Ectodermal cell (in vitro differentiated cells): Measurements from ENCODE around the gene FHIT.

Experiments used
- H3K27ac ChIP-seq: 2 replicates; pipeline ENCODE4 v1.7.0; 2013; ENCODE audit warnings: mild to moderate bottlenecking, low read depth, low read length; ENCODE audit not compliant: insufficient read depth, poor library complexity, severe bottlenecking
- H3K27me3 ChIP-seq: 2 replicates; pipeline ENCODE4 v1.7.0; 2013; ENCODE audit warnings: mild to moderate bottlenecking, low read length; ENCODE audit not compliant: insufficient read depth, control insufficient read depth, poor library complexity, severe bottlenecking
- H3K36me3 ChIP-seq: one replicate; pipeline ENCODE4 v1.7.0; 2013; ENCODE audit warnings: low read length; ENCODE audit not compliant: control insufficient read depth, insufficient read depth
- H3K4me1 ChIP-seq: one replicate; pipeline ENCODE4 v1.7.0; 2013; ENCODE audit warnings: low read length; ENCODE audit not compliant: control insufficient read depth, insufficient read depth
- H3K4me3 ChIP-seq: 2 replicates; pipeline ENCODE4 v1.7.0; 2013; ENCODE audit warnings: low read depth, low read length, control low read depth; ENCODE audit not compliant: insufficient read depth
- H3K9me3 ChIP-seq: 2 replicates; pipeline ENCODE4 v1.7.0; 2013; ENCODE audit warnings: mild to moderate bottlenecking, low read length, moderate library complexity; ENCODE audit not compliant: control insufficient read depth
- WGBS, 2 experiments: methylation state at CpG; one replicate each; pipeline ENCODE4 v1.1.7; 2013; ENCODE audit warnings: missing lambda C conversion rate in 2 of 2; 5-methylcytosine and 5-hydroxymethylcytosine counted together

The FHIT gene

GRCh38 chr3:60147249-60147950 lies 1103.9 kb downstream of the FHIT start:
- WGBS, 2 experiments = 80 to 82% methylated on average over 15 of the region's 15 CpGs
- Histone ChIP-seq H3K27ac (no peak overlapping the region), H3K9me3 (no peaks in the 10 kb centered on the region)

DNA sequence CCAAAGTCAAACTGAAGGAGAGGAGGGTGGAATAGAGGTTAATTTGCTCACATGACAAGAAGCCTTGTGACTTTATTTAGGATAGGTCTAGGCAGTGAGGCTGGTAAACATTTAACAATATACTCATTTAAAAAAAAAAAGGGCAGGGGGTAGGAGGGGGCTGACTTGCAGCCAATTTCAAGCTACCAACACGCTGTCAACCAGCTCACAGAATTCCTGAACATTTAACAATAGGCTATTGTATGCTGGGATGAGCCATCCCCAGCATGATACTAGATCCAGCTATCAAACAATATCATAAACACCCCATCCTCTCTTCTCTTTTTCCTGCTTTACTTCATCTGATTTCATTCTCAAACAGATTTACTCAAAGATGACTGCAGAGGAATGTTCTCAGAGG lies 1105.1 kb downstream of the FHIT start:
- Histone ChIP-seq H3K27ac (no peak overlapping the region), H3K4me3 (no peak overlapping the region), H3K9me3 (no peaks in the 10 kb centered on the region), H3K36me3 (no peaks in the 10 kb centered on the region), H3K27me3 (no peaks in the 10 kb centered on the region), H3K4me1 (peaks cover 24% of the 10 kb centered on the region)
- WGBS, 2 experiments = 10 to 12% methylated on average over 1 of the region's 1 CpG

More at GRCh38 chr3:60147249-60147950, 1103.9 kb downstream of the FHIT start:
- no peaks in the 10 kb centered on the region for H3K36me3 ChIP-seq
- H3K27me3 ChIP-seq = no peaks in the 10 kb centered on the region
- peaks cover 24% of the 10 kb centered on the region for H3K4me1 ChIP-seq
- no peak overlapping the region for H3K4me3 ChIP-seq

DNA sequence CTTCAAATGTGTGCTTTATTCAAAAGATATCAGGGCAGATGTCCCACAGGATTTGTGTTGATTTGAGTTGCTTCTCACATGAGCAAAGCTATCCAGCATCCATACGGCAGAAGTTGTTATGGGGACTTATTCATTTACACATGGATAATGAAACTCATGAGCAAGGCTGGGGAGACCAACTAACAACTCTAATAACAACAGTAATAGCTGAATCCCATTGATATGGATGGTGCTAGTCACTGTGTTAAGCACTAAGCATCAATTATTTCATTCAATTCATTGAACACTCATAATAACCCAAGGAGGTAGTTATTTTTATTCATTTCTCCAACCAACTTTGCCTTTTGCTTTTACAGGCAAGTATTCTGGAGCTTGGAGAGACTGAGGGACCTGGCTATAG lies 1107.2 kb downstream of the FHIT start:
- Histone ChIP-seq H3K9me3 (no peaks in the 10 kb centered on the region), H3K27ac (no peak overlapping the region), H3K4me3 (no peak overlapping the region), H3K36me3 (no peaks in the 10 kb centered on the region), H3K4me1 (peaks cover 24% of the 10 kb centered on the region), H3K27me3 (no peaks in the 10 kb centered on the region)
- 93% methylated on average over 1 of the region's 1 CpG; no CpG with 5 or more reads in 1 of the 2 experiments for WGBS, 2 experiments

GRCh38 chr3:60142009-60142408 lies 1109.2 kb downstream of the FHIT start:
- H3K9me3 ChIP-seq = no peaks in the 10 kb centered on the region
- H3K4me3 ChIP-seq = no peak overlapping the region
- no peaks in the 10 kb centered on the region for H3K36me3 ChIP-seq
- H3K27me3 ChIP-seq = no peaks in the 10 kb centered on the region
- WGBS, 2 experiments = 85 to 88% methylated on average over 1 of the region's 2 CpGs
- H3K4me1 ChIP-seq = peaks cover 17% of the 10 kb centered on the region
- H3K27ac ChIP-seq = no peak overlapping the region

- WGBS, 2 experiments = 87 to 95% methylated on average over 1 of the region's 1 CpG
- no peak overlapping the region for H3K4me3 ChIP-seq
- no peaks in the 10 kb centered on the region for H3K27me3 ChIP-seq
- no peaks in the 10 kb centered on the region for H3K36me3 ChIP-seq
- no peak overlapping the region for H3K27ac ChIP-seq
- H3K9me3 ChIP-seq = no peaks in the 10 kb centered on the region
- H3K4me1 ChIP-seq = no peaks in the 10 kb centered on the region
Measured at GRCh38 chr3:60140160-60140559, 1111.1 kb downstream of the FHIT start.

- H3K27me3 ChIP-seq = no peaks in the 10 kb centered on the region
- no peaks in the 10 kb centered on the region for H3K36me3 ChIP-seq
- no peak overlapping the region for H3K4me3 ChIP-seq
- no peak overlapping the region for H3K27ac ChIP-seq
- no peaks in the 10 kb centered on the region for H3K4me1 ChIP-seq
- no peaks in the 10 kb centered on the region for H3K9me3 ChIP-seq
- WGBS, 2 experiments = 95 to 96% methylated on average over 4 of the region's 4 CpGs
Measured at GRCh38 chr3:60136601-60137000, 1114.7 kb downstream of the FHIT start.

DNA sequence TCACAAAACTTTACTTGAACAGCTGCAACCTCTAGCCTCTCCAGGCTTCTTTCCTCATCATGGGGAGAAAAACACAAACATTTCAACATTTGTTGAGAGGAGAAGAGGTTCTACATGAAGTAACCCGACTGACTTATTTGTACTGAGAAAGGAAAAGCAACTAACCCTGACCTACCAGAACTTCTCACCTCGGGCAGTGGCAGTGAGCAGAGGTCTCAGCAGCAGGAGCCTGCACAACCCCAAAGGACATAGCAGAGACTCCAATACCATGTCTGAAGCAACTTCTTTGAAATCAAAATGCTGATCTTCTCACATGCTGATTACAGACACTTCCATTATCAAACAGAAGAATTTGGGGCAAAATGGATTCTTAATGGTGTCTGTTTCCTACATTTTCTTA lies 1115.8 kb downstream of the FHIT start:
- no peaks in the 10 kb centered on the region for H3K4me1 ChIP-seq
- no peaks in the 10 kb centered on the region for H3K36me3 ChIP-seq
- no peak overlapping the region for H3K27ac ChIP-seq
- no peaks in the 10 kb centered on the region for H3K27me3 ChIP-seq
- H3K9me3 ChIP-seq = no peaks in the 10 kb centered on the region
- no peak overlapping the region for H3K4me3 ChIP-seq
- 84 to 92% methylated on average over 2 of the region's 2 CpGs for WGBS, 2 experiments

DNA sequence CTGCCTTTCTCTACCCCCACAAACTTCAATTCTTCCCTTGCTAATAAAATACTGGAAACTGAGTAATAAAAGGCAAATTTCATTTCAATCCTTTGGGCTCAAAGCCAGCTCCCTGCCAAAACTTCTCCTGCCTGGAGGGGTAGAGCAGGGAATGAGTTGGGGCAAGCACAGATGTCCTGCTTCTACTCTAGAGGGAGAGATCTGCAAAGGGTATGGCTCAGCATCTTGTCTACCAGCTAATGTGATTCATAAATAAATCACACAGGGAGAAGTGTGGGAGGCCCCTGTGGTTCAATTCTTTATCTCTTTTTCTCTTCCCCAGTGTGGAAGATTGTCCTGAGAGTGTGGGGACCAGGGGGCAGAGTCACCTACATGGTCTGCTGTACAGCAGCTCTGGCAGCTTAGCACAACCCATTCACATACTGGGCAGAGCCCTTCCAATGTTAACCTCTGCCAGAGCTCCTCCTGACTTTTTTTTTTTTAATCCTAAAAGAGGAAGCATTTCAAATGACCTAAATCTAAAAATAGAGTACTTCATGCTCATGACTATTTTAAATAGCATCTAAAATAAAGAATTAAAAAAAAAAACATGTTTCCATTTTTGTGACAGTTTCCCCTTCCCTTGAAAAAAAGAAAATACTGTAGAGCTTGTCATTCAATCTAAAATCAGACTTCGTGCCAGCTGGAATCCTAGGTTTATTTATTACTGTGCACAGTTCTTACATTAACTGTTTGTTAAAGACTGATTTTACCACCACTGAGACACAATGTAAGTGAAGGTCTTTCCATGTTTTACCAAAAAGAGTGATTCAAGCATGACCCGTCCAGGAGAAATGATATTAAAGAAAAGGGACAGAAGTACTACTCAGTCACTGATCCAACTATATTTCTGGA lies 1117.7 kb downstream of the FHIT start:
- Histone ChIP-seq H3K4me1 (no peaks in the 10 kb centered on the region), H3K27ac (no peak overlapping the region), H3K27me3 (no peaks in the 10 kb centered on the region), H3K9me3 (no peaks in the 10 kb centered on the region), H3K36me3 (no peaks in the 10 kb centered on the region), H3K4me3 (no peak overlapping the region)
- 97 to 100% methylated on average over 1 to 2 of the region's 2 CpGs for WGBS, 2 experiments

GRCh38 chr3:60131618-60132017 lies 1119.6 kb downstream of the FHIT start:
- no peaks in the 10 kb centered on the region for H3K4me1 ChIP-seq
- H3K9me3 ChIP-seq = no peaks in the 10 kb centered on the region
- no peaks in the 10 kb centered on the region for H3K27me3 ChIP-seq
- H3K4me3 ChIP-seq = no peak overlapping the region
- no peaks in the 10 kb centered on the region for H3K36me3 ChIP-seq
- H3K27ac ChIP-seq = no peak overlapping the region

- Histone ChIP-seq H3K4me3 (no peak overlapping the region), H3K36me3 (no peaks in the 10 kb centered on the region), H3K4me1 (no peaks in the 10 kb centered on the region), H3K27me3 (no peaks in the 10 kb centered on the region), H3K9me3 (no peaks in the 10 kb centered on the region), H3K27ac (no peak overlapping the region)
- 94 to 95% methylated on average over 6 of the region's 6 CpGs for WGBS, 2 experiments
Measured at GRCh38 chr3:60126511-60127304, 1124.5 kb downstream of the FHIT start.
